ENCODE measurements around the gene ST6GALNAC3. TPM values are rescaled to one million over a fixed set of nuclear protein-coding genes. Genes with fewer than 3 reads are reported as not detected.

The ST6GALNAC3 gene
- total RNA-seq, 1 donor from 2014 or later: 23.6 TPM

DNA sequence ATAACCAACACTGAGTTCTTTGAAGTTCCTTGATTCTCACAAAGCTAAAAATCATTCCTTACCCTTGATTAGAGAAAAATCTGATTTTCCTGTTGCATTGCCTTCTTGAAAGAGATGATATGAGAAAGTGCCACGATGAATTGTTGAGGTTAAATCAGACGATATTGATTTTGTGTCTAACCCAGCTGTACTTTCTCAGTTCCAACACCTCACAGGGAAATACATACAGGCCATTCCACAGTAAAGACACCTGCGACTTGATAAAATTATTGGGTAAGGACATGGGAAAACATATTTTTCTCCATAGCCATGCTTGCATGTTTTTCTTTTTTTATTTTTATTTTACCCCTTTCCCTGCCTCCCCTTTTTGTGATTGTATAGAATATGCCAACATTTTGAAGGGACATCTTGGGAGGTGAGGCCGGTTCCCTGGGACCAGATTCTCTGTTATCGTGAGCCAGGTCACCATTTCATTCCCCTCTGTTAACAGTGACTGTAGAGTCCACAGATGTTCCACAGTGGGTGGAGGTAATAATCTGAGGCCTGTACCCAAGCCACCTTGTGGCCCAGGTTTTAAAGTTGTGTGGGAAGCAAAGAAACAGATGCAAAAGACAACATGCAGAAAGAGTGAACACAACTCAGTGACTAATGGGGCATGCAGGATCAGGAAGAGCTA, 537.4 kb downstream of the ST6GALNAC3 start:
- Histone ChIP-seq H3K4me1 (no peaks in the 10 kb centered on the region), H3K27ac (no peak overlapping the region), H3K4me2 (no peak overlapping the region), H3K36me3 (no peaks in the 10 kb centered on the region), H3K4me3 (no peak overlapping the region), H2AFZ (replicated peaks) (no peak overlapping the region), H3K79me2 (ENCODE audit: low read depth) (no peaks in the 10 kb centered on the region), H3K9ac (no peak overlapping the region), H3F3A (ENCODE audit: low read depth) (no peaks in the 10 kb centered on the region), H3K9me3 (ENCODE audit: low read depth) (no peaks in the 10 kb centered on the region), H3K27me3 (no peaks in the 10 kb centered on the region), H4K20me1 (ENCODE audit: low read depth) (no peaks in the 10 kb centered on the region)
- no peaks in the 10 kb centered on the region for H3K9me3 Mint-ChIP-seq
- peaks cover 4% of the 10 kb centered on the region for H3K27me3 Mint-ChIP-seq (ENCODE audit: insufficient read depth, low read depth)
- H3K36me3 Mint-ChIP-seq: peaks cover 6% of the 10 kb centered on the region
- H3K4me3 Mint-ChIP-seq: no peak overlapping the region
- peaks cover 6% of the 10 kb centered on the region for H3K4me1 Mint-ChIP-seq
- DNase-seq (ENCODE audit: low spot score): no peak
- no peak for TF ChIP-seq CTCF (IDR thresholded peaks at IDR 0.05)
- no peak for TF ChIP-seq EZH2 (IDR thresholded peaks at IDR 0.05)
- TF ChIP-seq EZH2phosphoT487 (IDR thresholded peaks at IDR 0.05): no peak
- H3K27ac Mint-ChIP-seq: no peak overlapping the region

DNA sequence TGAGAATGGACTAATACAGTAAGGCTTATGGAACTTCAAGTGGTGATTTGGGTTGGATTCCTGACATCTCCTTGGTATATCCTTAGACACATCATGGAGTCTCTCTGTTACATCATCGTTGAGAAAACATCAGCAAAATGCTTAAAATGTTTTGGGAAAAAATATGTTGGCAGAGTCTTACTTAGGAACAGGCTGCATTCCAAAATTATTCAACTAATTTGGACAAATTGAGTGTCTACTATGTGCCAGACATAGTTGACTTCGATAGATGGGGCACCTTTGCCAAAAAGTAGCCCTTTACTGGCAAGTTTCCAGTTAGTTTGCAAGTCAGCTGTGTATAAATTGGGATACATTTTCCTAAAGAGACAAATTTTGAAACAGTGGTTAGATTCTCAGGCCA, 539.3 kb downstream of the ST6GALNAC3 start:
- Histone ChIP-seq H2AFZ (replicated peaks) (no peak overlapping the region), H4K20me1 (ENCODE audit: low read depth) (no peaks in the 10 kb centered on the region), H3K4me2 (no peak overlapping the region), H3K79me2 (ENCODE audit: low read depth) (no peaks in the 10 kb centered on the region), H3K9ac (no peak overlapping the region), H3K4me3 (no peak overlapping the region), H3K9me3 (ENCODE audit: low read depth) (no peaks in the 10 kb centered on the region), H3K27ac (no peak overlapping the region), H3F3A (ENCODE audit: low read depth) (no peaks in the 10 kb centered on the region), H3K36me3 (no peaks in the 10 kb centered on the region), H3K4me1 (no peaks in the 10 kb centered on the region), H3K27me3 (no peaks in the 10 kb centered on the region)
- no peak for DNase-seq (ENCODE audit: low spot score)
- Mint-ChIP-seq H3K9me3 (no peaks in the 10 kb centered on the region), H3K36me3 (peaks cover 6% of the 10 kb centered on the region), H3K27me3 (ENCODE audit: insufficient read depth, low read depth) (peaks cover 4% of the 10 kb centered on the region), H3K27ac (peak overlapping the region; percentile 46), H3K4me3 (no peak overlapping the region), H3K4me1 (peaks cover 6% of the 10 kb centered on the region)
- TF ChIP-seq EZH2phosphoT487 (IDR thresholded peaks at IDR 0.05): no peak
- no peak for TF ChIP-seq CTCF (IDR thresholded peaks at IDR 0.05)
- no peak for TF ChIP-seq EZH2 (IDR thresholded peaks at IDR 0.05)

DNA sequence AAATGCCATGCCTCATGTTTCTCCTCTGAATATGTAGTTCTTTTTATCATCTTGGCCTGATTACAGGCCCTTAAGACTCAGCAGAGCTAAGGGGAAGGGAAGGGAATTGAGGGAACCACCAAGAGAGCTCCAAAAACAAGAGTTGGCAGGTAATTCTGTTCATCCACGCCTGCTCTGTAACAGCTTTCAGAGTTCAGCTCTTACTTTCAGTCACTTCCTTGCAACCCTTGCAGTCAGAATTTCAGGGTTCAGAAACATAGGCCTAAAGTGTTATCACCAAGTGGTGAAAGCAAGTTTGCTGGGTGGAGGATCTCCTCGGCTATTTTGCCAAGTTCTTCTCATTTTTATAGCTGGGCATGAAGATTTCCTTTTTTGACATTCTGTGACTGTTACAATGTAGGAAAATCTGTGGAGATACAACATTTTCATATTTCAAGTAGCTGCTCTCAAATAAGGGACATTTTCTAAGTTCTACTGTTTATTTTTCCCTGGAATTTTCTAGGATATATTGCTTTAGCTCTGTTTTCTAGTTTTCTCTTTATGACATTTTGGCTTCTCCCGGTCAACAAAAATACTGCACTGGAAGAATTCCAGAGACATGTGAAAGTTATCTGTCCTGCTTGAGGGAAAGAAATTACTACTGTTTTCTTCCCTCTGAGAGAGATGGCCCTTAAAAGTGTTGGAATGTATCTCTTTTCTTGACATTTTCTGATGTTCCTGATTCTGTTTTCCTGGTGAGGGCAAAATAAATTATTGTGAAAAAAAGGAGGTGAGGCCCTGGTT, 540.9 kb downstream of the ST6GALNAC3 start:
- no peak overlapping the region for H3K9ac ChIP-seq
- H2AFZ ChIP-seq (replicated peaks): no peak overlapping the region
- no peaks in the 10 kb centered on the region for H3K36me3 ChIP-seq
- H3K27me3 ChIP-seq: no peaks in the 10 kb centered on the region
- Mint-ChIP-seq H3K9me3 (peaks cover under 1% of the 10 kb centered on the region), H3K27ac (no peak overlapping the region), H3K27me3 (ENCODE audit: insufficient read depth, low read depth) (peaks cover 4% of the 10 kb centered on the region), H3K4me3 (no peak overlapping the region), H3K4me1 (peaks cover 6% of the 10 kb centered on the region), H3K36me3 (peaks cover 6% of the 10 kb centered on the region)
- no peak for TF ChIP-seq CTCF (IDR thresholded peaks at IDR 0.05)
- no peak for TF ChIP-seq EZH2 (IDR thresholded peaks at IDR 0.05)
- no peak for TF ChIP-seq EZH2phosphoT487 (IDR thresholded peaks at IDR 0.05)
- H4K20me1 ChIP-seq (ENCODE audit: low read depth): no peaks in the 10 kb centered on the region
- H3K9me3 ChIP-seq (ENCODE audit: low read depth): no peaks in the 10 kb centered on the region
- DNase-seq (ENCODE audit: low spot score): no peak
- no peak overlapping the region for H3K4me3 ChIP-seq
- H3K79me2 ChIP-seq (ENCODE audit: low read depth): no peaks in the 10 kb centered on the region
- no peaks in the 10 kb centered on the region for H3K4me1 ChIP-seq
- no peaks in the 10 kb centered on the region for H3F3A ChIP-seq (ENCODE audit: low read depth)
- no peak overlapping the region for H3K4me2 ChIP-seq
- no peak overlapping the region for H3K27ac ChIP-seq
